HCT116 (cell line): Measurements from ENCODE around the gene ANTXRL. TPM values are rescaled to one million over a fixed set of nuclear protein-coding genes. Genes with fewer than 3 reads are reported as not detected.
"Not testable (repeated sequence)": the region's sequence is repeated elsewhere in the genome, so short reads cannot be mapped to it uniquely, and the experiment has no call there.

Experiments used
- ATAC-seq: fragments of 200-7000 bp; cut with Tn5 transposase; 2 replicates; pipeline ENCODE4 v1.9.1; 2020; ENCODE audit warnings: mild to moderate bottlenecking, moderate library complexity
- BruUV-seq: library from RNA; stranded (reverse); fragments of 400-500 nt; replicated peaks from 2 replicates; lab custom pipeline; 2021; lab: Mats Ljungman, UMichigan
- CTCF ChIA-PET: fragments of 300-600 bp; sonication (Branson Sonifier 250); formaldehyde crosslinking; loops from one replicate; lab custom pipeline; 2021; ENCODE audit warnings: antibody characterized with exemption; lab: Charles Lee
- POLR2A ChIA-PET: fragments of 300-600, 350-600 bp; sonication (Branson Sonifier 250); formaldehyde crosslinking; loops from one replicate; lab custom pipeline; 2021; ENCODE audit warnings: antibody characterized with exemption; lab: Charles Lee
- RAD21 ChIA-PET, 2 experiments: fragments of 300-600 bp; sonication (Branson Sonifier 250); formaldehyde crosslinking; loops; one replicate each; lab custom pipeline; 2023; ENCODE audit warnings: low total read pairs in 2 of 2; ENCODE audit not compliant: uncharacterized antibody in 2 of 2, unreplicated experiment in 2 of 2, low non-redundant PET in 1 of 2; lab: Charles Lee
- DNase-seq: peaks from one replicate; pipeline ENCODE4 v3.0.0-alpha.2; 2010; ENCODE audit warnings: low read depth, low spot score
- H2AFZ ChIP-seq: fragments of 200-600 bp; shearing (Covaris generic), sonication (generic); 2 replicates; pipeline ENCODE4 v1.6.1; 2017; ENCODE audit warnings: low read depth, mixed run types, mixed read lengths, antibody characterized with exemption, low read length; ENCODE audit not compliant: poor library complexity, severe bottlenecking
- H3K27ac ChIP-seq: 2 replicates; pipeline ENCODE4 v1.5.1; 2012; ENCODE audit warnings: low read depth, low read length
- H3K27me3 ChIP-seq: fragments of 200-600 bp; sonication (generic); 2 replicates; pipeline ENCODE4 v1.6.1; 2016; ENCODE audit warnings: mixed run types, low read length, mixed read lengths; ENCODE audit not compliant: insufficient read depth
- H3K36me3 ChIP-seq, 2 experiments: fragments of 200-500 bp in 1 of 2; fragments of 200-600 bp in 1 of 2; sonication (Bioruptor generic) in 1 of 2; sonication (generic) in 1 of 2; 2 replicates each; pipeline versions ENCODE4 v1.5.1 to v1.6.1; 2014 to 2016; ENCODE audit warnings: low read length in 2 of 2, inconsistent platforms in 1 of 2, mixed read lengths in 1 of 2, mixed run types in 1 of 2; ENCODE audit not compliant: insufficient read depth in 2 of 2, control insufficient read depth in 1 of 2
- H3K4me1 ChIP-seq, 2 experiments: fragments of 200-600 bp in 1 of 2; sonication (generic) in 1 of 2; 2 replicates each; pipeline versions ENCODE4 v1.5.1 to v1.6.1; 2012 to 2017; ENCODE audit warnings: low read length in 2 of 2, inconsistent platforms in 1 of 2, mild to moderate bottlenecking in 1 of 2, mixed read lengths in 1 of 2, mixed run types in 1 of 2, moderate library complexity in 1 of 2; ENCODE audit not compliant: insufficient read depth in 2 of 2, control insufficient read depth in 1 of 2
- H3K4me2 ChIP-seq: fragments of 200-600 bp; sonication (generic); 2 replicates; pipeline ENCODE4 v1.6.1; 2017; ENCODE audit warnings: mixed run types, low read length, mixed read lengths
- H3K4me3 ChIP-seq, 2 experiments: fragments of 200-600 bp in 1 of 2; sonication (generic) in 1 of 2; replicated peaks in 1 of 2; 2 replicates each; pipeline ENCODE4 v1.5.1; 2011 to 2016; ENCODE audit warnings: low read length in 2 of 2, control low read depth in 1 of 2, low read depth in 1 of 2, mild to moderate bottlenecking in 1 of 2, mixed read lengths in 1 of 2, mixed run types in 1 of 2
- H3K79me2 ChIP-seq: fragments of 200-600 bp; sonication (generic); 2 replicates; pipeline ENCODE4 v1.6.1; 2017; ENCODE audit warnings: mild to moderate bottlenecking, mixed run types, low read length, moderate library complexity, mixed read lengths; ENCODE audit not compliant: insufficient read depth
- H3K9ac ChIP-seq: fragments of 200-600 bp; sonication (generic); 2 replicates; pipeline ENCODE4 v1.6.1; 2016; ENCODE audit warnings: low read length, mixed read lengths
- H3K9me2 ChIP-seq: fragments of 200-600 bp; sonication (generic), shearing (Covaris generic); 2 replicates; pipeline ENCODE4 v1.6.1; 2017; ENCODE audit warnings: mixed run types, mild to moderate bottlenecking, moderate library complexity; ENCODE audit not compliant: insufficient read depth
- H3K9me3 ChIP-seq, 2 experiments: fragments of 200-500 bp in 1 of 2; fragments of 200-600 bp in 1 of 2; sonication (Bioruptor generic) in 1 of 2; sonication (generic) in 1 of 2; 2 replicates each; pipeline ENCODE4 v1.6.1; 2014 to 2017; ENCODE audit warnings: low read length in 2 of 2, mixed read lengths in 2 of 2, inconsistent platforms in 1 of 2, low read depth in 1 of 2, mild to moderate bottlenecking in 1 of 2, mixed run types in 1 of 2, moderate library complexity in 1 of 2; ENCODE audit not compliant: control insufficient read depth in 1 of 2, insufficient read depth in 1 of 2
- H4K20me1 ChIP-seq: fragments of 200-600 bp; sonication (generic), shearing (Covaris generic); 2 replicates; pipeline ENCODE4 v1.6.1; 2017; ENCODE audit warnings: mixed run types, mild to moderate bottlenecking, moderate library complexity; ENCODE audit not compliant: insufficient read depth
- EGR1 ChIP-seq: IDR thresholded peaks from 2 replicates; pipeline ENCODE4 v1.6.1; 2012; ENCODE audit warnings: low read depth
- ELF1 ChIP-seq: IDR thresholded peaks from 2 replicates; pipeline ENCODE4 v1.6.1; 2012; ENCODE audit warnings: low read depth, borderline replicate concordance
- EZH2 ChIP-seq: fragments of 200-600 bp; sonication (generic); IDR thresholded peaks from 2 replicates; pipeline ENCODE4 v1.6.1; 2017; ENCODE audit warnings: antibody characterized with exemption, mixed run types
- RAD21 ChIP-seq: IDR thresholded peaks from 2 replicates; pipeline ENCODE4 v1.6.1; 2012; ENCODE audit warnings: low read depth, mild to moderate bottlenecking
- SP1 ChIP-seq: IDR thresholded peaks from 2 replicates; pipeline ENCODE4 v1.6.1; 2012; ENCODE audit warnings: low read depth
- TCF7L2 ChIP-seq: IDR thresholded peaks from 2 replicates; pipeline ENCODE4 v1.7.0; 2011; ENCODE audit warnings: borderline replicate concordance, inconsistent platforms; ENCODE audit not compliant: insufficient read depth, insufficient read length; ENCODE audit errors: extremely low read depth
- intact Hi-C: fragments of 100-400 bp; cut with micrococcal nuclease; formaldehyde crosslinking; loops from 2 replicates; pipeline ENCODE4 v1.10.0; 2022
- total RNA-seq: library from RNA; stranded (reverse); gene quantifications from one replicate; pipeline ENCODE4 v1.2.1, GENCODE V29; 2021; ENCODE audit not compliant: unreplicated experiment
- TF ChIP-seq, protein P1 (sequence below): IDR thresholded peaks from 2 replicates; pipeline ENCODE4 v1.6.1; 2012; ENCODE audit warnings: low read depth
- TF ChIP-seq, protein P2 (sequence below): IDR thresholded peaks from 2 replicates; pipeline ENCODE4 v1.6.1; 2012

ANTXRL gene
- total RNA-seq, 1 experiment from 2014 or later: not detected

DNA sequence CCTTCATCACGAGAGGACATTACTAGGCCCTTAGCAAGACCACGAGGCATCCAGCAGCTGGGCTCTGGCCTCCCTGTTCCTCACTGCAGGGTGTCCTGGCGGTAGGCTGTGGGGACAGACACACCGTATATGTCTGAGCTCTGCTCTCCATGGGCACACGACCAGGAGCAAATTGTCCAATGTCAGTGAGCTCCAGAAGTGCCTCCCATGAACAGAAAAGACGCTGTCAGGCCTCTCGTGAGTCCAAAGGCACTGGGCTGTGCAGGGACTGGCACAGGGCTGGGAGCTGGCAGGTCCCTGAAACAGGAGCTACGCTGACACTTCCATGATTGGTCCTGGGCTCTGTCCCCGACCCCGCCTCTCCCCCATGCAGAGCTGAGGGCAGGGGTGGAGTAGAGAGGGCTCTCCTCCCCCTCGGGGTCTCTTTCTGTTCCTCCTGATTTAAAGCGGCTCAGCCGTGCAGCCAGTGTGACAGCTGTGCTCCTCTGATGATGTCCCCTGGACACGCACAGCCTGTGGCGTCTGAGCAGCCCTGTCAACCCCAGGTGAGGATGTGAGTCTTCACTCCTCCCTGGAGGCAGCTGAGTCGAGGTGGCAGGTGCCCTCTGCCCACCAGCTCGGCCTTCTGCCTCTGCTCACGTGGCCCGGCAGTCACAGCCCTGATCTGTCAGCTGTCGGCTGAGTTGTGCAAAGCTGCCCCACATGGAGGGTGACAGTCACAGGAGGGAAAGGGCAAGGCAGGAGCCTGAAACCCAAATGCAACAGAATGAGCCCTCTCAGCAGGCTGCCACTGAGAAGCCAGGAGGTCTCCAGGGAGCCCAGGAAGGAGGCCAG lies 13.0 kb downstream of the ANTXRL start:
- ATAC-seq: no peak
- H4K20me1 ChIP-seq: no peaks in the 10 kb centered on the region
- RAD21 ChIA-PET: no interaction called here

DNA sequence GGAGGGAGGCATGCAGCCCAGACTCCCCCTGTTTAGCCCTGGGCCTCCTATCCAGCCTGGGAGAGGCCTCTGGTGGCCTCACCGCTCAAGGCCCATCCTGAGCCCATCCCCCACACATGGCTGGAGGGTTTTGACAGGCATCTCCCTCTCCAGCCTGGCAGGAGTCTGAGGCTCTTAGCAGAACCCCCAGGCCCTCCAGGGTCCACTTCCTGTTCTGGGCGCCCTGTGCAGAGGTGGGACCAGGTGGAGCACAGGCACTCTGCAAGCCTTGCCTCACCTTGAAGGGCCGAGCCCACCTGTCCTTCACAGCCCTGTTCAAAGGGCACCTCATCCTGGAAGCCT lies 13.5 kb downstream of the ANTXRL start:
- CTCF ChIA-PET, H3K9me2 ChIP-seq, H3K4me3 ChIP-seq, H3K79me2 ChIP-seq, H3K9ac ChIP-seq, POLR2A ChIA-PET, ATAC-seq, H3K36me3 ChIP-seq, H4K20me1 ChIP-seq, RAD21 ChIA-PET, H3K4me1 ChIP-seq, BruUV-seq, H3K27ac ChIP-seq, H3K4me2 ChIP-seq, H3K27me3 ChIP-seq, H2AFZ ChIP-seq, H3K9me3 ChIP-seq, intact Hi-C loops, DNase-seq: not testable (repeated sequence)

More for the DNA sequence above, 13.0 kb downstream of the ANTXRL start:
- BruUV-seq: no TSS peak
- Histone ChIP-seq H3K27me3 (no peaks in the 10 kb centered on the region), H3K4me3 (no peak overlapping the region), H3K36me3 (no peaks in the 10 kb centered on the region), H3K4me1 (no peaks in the 10 kb centered on the region), H3K79me2 (no peaks in the 10 kb centered on the region), H2AFZ (no peak overlapping the region), H3K9me3 (no peaks in the 10 kb centered on the region), H3K9ac (no peak overlapping the region), H3K27ac (no peak overlapping the region), H3K9me2 (no peaks in the 10 kb centered on the region)
- POLR2A ChIA-PET: no interaction called here
- CTCF ChIA-PET: no interaction called here
- TF ChIP-seq RAD21 (no peak), EGR1 (no peak), SP1 (no peak), ELF1 (no peak), TCF7L2 (no peak), EZH2 (no peak)
- TF ChIP-seq, protein P1, sequence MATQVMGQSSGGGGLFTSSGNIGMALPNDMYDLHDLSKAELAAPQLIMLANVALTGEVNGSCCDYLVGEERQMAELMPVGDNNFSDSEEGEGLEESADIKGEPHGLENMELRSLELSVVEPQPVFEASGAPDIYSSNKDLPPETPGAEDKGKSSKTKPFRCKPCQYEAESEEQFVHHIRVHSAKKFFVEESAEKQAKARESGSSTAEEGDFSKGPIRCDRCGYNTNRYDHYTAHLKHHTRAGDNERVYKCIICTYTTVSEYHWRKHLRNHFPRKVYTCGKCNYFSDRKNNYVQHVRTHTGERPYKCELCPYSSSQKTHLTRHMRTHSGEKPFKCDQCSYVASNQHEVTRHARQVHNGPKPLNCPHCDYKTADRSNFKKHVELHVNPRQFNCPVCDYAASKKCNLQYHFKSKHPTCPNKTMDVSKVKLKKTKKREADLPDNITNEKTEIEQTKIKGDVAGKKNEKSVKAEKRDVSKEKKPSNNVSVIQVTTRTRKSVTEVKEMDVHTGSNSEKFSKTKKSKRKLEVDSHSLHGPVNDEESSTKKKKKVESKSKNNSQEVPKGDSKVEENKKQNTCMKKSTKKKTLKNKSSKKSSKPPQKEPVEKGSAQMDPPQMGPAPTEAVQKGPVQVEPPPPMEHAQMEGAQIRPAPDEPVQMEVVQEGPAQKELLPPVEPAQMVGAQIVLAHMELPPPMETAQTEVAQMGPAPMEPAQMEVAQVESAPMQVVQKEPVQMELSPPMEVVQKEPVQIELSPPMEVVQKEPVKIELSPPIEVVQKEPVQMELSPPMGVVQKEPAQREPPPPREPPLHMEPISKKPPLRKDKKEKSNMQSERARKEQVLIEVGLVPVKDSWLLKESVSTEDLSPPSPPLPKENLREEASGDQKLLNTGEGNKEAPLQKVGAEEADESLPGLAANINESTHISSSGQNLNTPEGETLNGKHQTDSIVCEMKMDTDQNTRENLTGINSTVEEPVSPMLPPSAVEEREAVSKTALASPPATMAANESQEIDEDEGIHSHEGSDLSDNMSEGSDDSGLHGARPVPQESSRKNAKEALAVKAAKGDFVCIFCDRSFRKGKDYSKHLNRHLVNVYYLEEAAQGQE: no peak
- TF ChIP-seq, protein P2, sequence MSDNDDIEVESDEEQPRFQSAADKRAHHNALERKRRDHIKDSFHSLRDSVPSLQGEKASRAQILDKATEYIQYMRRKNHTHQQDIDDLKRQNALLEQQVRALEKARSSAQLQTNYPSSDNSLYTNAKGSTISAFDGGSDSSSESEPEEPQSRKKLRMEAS: no peak
- TF ChIP-seq, all 23 proteins: peak for 0
- no peak for DNase-seq
- intact Hi-C loops: no loop called here
- H3K4me2 ChIP-seq: no peak overlapping the region
